HG03354 (cell line): ENCODE results near the gene SSTR5.

Experiments
- ATAC-seq: cut with Tn5 transposase; IDR thresholded peaks from one replicate; pipeline ENCODE4 v1.9.1; 2021; ENCODE audit warnings: mild to moderate bottlenecking; ENCODE audit not compliant: unreplicated experiment, poor library complexity, severe bottlenecking

Gene SSTR5

GRCh38 chr16:1053121-1053521, 19.4 kb upstream of the SSTR5 start:
- ATAC-seq, result no peak

DNA sequence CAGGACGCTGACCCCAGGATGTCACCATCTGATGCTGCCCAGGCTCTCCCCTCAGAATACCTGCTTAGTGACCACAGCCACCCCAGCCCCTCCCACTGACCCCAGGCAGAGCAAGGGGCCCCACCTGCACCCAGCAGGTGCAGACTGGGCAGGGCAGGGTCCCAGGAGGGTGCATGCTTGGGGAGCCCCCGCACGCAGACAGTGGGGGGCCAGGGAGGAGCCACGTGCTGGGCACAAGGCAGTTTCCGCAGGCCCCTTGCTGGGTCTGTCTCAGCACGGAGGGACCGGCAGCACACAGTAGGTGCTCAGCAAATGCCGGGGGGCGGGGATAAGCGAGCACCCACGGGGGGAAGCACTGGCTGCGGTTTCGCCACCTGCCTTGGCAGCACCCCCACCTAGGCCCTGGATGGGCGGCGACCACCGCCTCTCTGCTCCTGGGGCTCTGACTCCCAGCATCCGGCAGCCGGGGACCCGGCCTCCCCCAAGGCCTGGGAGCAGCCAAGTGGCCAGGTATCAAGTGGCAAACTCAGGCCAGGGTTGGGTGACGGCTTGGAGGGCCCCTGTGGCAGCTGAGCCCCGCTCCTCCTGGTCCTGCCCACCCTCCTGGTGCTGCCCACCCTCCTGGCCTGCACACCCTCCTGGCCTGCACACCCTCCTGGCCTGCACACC, 18.7 kb upstream of the SSTR5 start:
- ATAC-seq, result no peak

GRCh38 chr16:1054660-1055556, 17.6 kb upstream of the SSTR5 start:
- no peak for ATAC-seq

DNA sequence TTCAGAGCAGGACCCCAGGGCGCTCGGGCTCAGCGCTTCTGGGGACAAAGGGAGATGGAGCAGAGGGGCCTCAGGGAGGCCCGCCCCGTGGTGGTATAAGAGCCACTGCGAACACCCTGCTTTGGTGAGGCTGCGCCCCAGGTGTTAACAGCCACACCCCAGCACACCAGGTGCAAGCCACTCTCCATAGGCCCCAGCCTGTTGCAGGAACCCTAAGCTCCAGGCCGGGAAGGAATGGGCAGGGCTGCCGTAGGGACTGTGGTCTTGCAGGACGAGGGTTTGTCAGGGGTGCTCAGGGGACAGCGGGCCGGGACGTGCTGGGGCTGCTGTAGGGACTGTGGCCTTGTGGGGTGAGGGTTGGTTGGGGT, 17.0 kb upstream of the SSTR5 start:
- no peak for ATAC-seq

- ATAC-seq, result no peak
Observed at GRCh38 chr16:1056196-1056595, 16.4 kb upstream of the SSTR5 start.

- no peak for ATAC-seq
Observed at GRCh38 chr16:1057252-1057932, 15.2 kb upstream of the SSTR5 start.

GRCh38 chr16:1058216-1058615, 14.3 kb upstream of the SSTR5 start:
- ATAC-seq, result no peak

GRCh38 chr16:1059310-1059709, 13.2 kb upstream of the SSTR5 start:
- no peak for ATAC-seq

DNA sequence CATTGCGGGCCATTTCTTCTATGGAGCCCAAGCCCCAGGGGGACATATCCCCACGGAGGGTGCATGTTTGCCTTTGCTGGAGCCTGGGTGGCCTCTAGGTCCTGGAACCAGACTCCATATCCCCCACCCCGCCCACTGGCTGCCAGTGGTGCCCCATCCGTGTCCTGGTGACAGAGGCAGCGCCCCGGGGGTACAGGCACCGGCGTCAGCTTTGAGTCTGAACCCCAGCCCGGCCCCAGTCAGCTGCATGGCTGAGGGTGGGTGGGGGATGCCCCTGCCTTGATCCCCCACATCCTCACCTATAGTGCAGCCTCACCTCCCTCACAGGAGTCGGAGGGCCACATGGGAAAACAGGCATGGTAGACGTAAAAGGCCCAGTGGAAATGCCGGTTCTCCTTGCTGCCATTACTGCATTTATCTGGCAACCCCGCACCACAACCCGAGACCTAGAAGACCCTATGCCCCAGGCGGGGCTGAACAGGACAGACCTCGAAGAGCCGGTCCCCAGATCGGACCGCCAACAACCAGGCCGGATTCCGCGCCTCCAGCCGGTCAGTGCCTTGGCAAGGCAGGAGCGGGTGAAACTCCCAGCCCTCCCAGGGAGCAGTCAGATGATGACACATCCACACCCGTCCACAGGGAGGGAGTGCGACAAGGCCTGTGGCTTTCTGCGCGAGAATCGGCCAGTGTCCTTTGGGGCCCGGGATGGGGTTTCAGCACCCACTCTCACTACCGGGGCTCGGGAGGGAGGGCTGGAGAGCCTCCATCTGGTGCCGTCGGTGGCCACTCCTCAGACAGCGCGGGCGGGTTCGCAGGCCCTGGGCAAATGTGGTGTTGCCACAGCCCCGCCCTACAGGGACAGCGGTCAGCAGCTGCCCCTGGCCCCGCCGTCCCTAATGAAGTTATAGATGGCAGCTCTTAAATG, 11.9 kb upstream of the SSTR5 start:
- ATAC-seq, result no peak

GRCh38 chr16:1061769-1062505, 10.6 kb upstream of the SSTR5 start:
- no peak for ATAC-seq

- no peak for ATAC-seq
Observed at GRCh38 chr16:1062895-1063294, 9.7 kb upstream of the SSTR5 start.

DNA sequence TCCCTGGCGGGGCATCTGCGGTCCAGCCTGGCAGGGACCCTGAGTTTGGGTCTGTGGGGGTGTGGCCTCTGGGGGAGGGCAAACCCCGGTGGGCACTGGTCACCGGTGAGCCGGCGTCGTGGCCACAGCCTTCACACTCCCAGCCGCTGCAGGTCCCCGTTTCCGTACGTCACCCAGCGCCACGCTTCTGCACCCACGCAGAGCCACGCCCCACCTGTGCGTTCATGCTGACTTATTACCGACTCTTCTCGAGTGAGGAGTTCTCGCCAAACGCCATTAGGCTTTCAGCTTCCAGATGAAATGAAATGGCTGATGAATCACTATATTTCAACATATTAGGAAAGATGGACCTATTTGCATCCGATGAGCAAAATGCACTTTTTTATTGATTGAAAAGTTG, 8.8 kb upstream of the SSTR5 start:
- ATAC-seq, result no peak

DNA sequence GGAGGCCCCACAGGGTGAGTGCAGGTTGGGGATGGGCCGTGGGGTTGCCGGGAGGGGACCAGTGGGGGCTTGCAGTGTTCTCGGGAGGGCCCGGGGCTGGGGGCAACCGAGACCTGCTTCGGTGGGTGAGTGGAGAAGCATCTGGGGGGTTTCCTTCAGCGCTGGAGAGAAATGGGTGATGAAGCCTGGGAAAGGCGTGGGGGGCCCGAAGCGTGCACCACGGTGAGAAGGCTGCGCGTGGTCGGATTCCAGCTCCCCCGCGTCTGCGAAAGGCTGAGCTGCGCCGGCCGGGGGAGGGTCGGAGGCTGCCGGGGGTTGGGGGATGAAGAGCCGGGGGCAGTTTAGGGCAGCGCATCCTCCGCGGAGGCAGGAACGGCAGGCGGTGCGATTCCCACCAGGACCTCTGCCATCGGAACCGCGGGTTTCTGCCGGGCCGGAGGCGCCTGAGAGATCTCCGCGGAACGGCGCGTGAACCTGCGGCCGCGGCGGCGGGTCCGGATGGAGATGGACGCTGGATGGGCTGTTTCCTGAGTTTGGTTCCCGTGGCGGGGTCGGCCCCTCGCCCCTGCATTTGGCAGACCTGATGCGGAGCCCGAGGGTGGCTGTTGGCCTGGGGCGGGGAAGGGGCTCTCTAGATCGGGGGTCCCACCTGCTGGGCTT, 6.9 kb upstream of the SSTR5 start:
- no peak for ATAC-seq

- ATAC-seq, result no peak
Observed at GRCh38 chr16:1066584-1067172, 5.9 kb upstream of the SSTR5 start.

GRCh38 chr16:1067629-1068028, 4.9 kb upstream of the SSTR5 start:
- ATAC-seq, result no peak

DNA sequence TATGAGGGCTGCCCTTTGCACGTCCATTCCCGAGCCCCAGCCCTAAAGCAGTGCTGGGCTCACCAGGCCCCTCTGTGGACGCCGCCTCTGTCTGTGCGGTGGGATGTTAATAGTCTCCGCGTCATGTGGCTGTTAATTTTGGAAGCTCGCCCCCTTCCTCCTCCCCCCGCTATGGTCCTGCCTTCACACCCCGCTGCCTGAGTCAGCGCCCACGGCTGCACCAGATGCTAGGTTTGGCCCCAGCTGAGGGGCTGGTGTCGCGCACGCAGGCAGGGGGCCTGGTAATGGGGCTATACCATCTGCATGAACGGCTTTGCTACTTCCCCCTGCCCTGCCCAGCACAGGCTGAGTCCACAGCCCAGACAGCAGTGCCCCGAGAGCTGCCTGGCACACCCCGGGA, 4.1 kb upstream of the SSTR5 start:
- no peak for ATAC-seq

DNA sequence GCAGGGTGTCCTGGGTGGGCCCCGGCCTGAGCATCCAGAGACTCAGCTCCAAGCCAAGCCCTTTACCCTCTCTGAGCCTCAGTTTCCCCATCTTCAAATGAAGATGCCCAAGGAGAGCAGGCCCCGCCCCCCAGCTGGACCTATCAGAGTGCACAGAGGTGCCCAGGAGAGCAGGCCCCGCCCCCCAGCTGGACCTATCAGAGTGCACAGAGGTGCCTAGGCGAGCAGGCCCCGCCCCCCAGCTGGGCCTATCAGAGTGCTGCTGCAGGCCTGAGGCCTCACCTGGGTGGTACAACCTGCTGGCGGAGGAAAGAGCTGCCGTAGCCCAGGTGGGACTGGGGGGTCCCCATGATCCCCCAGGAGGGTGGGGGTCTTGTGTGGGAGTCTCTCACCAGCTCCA, 3.4 kb upstream of the SSTR5 start:
- ATAC-seq, result no peak
